GM12892 (cell line): ENCODE measurements around the gene ISOC2.

ENCODE experiments used
- DNase-seq: peaks from one replicate; pipeline ENCODE4 v3.0.0; 2011; ENCODE audit not compliant: insufficient read length
- FAIRE-seq: peaks from 2 replicates; lab custom pipeline; 2011; peaks lifted over from hg19 to GRCh38; lab: Jason Lieb, UNC
- POLR2A ChIP-seq: IDR thresholded peaks from 2 replicates; pipeline ENCODE4 v1.6.1; 2011; ENCODE audit warnings: low read depth, low read length, control low read depth
- POLR2AphosphoS5 ChIP-seq: IDR thresholded peaks from 2 replicates; pipeline ENCODE4 v1.6.1; 2011; ENCODE audit warnings: low read depth, low read length, control low read depth
- TAF1 ChIP-seq: IDR thresholded peaks from 2 replicates; pipeline ENCODE4 v1.6.1; 2011; ENCODE audit warnings: low read depth, mild to moderate bottlenecking, control low read depth, low read length, borderline replicate concordance

ISOC2 gene

DNA sequence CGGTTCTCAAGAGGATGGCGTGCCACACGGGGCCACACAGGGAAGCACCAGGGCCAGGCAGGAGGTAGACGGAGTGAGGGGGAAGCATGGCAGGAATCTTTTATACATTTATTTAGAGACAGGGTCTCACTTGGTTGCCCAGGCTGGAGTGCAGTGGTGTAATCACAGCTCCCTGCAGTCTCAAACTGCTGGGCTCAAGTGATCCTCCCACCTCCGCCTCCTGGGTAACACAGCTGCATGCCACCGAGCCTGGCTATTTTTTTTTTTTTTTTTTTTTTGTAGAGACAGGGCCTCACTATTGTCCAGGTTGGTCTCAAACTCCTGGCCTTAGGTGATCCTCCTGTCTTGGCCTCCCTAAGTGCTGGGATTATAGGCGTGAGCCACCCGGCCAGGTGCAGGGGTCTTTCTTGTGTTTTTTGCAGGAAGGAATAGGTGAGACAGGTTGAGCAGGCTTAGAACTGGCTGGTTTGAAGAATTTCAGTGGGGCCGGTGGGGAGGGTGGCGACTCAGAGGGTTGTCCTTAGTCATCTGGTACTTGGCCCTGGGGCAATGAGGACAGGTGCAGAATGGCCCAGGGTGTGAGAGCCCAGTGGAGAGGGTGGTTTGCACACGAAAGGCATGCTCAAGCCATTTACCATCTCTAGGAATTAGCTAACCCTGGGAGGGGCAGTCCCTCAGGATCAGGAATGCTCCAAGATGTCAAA lies 34.4 kb upstream of the ISOC2 start:
- no peak for DNase-seq
- TF ChIP-seq POLR2A = no peak
- TF ChIP-seq TAF1 = no peak
- no peak for TF ChIP-seq POLR2AphosphoS5
- no peak for FAIRE-seq

DNA sequence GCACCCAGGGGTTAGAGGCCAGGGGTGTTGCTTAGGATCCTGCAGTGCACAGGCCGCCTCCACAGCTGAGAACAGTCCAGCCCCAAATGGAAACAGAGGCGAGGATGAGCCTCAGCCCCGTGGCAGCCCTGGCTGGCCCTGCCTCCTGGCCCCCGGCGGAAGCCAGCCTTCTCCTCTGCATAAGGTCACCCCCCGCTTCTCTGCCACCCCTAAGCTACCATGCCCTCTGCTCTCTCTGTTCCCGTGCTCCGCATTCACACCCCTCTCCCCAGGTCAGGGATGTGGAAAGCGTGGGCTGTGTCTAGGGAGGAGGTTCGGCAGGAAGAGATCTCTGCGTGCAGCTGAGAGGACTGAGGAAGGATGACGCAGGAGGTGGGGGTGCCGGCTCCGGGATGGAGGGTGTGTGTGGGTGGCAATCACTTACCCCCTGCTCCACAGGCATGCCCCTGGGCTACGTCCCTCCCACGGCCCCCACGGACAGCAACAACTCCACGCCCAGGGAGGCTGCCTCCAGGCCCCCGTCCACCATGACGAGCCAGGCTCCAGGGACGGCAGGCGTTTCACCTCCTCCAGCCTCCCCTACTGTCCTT lies 32.8 kb upstream of the ISOC2 start:
- FAIRE-seq = no peak
- TF ChIP-seq POLR2A (no peak), POLR2AphosphoS5 (no peak), TAF1 (no peak)

DNA sequence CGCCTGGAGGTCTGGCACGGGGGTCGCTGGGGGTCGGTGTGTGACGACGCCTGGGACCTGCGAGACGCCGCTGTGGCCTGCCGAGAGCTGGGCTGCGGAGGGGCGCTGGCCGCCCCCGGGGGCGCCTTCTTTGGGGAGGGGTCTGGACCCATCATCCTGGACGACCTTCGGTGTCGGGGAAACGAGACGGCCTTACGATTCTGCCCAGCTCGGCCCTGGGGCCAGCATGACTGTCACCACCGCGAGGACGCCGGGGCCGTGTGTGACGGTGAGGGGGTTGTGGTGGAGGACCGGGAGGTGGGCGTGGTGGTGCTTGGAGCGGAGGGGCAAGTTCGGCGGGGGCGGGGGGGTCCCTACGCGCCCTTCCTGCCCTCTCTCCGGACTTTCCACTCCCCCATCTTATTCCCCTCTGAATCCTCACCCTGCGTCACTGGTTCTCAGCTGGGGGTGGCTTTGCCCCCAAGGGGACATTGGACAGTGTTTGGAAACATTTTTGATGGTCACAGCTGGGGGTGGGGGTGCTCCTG lies 32.3 kb upstream of the ISOC2 start:
- TF ChIP-seq POLR2A = no peak
- no peak for TF ChIP-seq POLR2AphosphoS5
- TF ChIP-seq TAF1 = no peak
- DNase-seq = no peak
- FAIRE-seq = no peak

More for the DNA sequence above, 32.8 kb upstream of the ISOC2 start:
- no peak for DNase-seq

- DNase-seq = no peak
- TF ChIP-seq TAF1 (no peak), POLR2A (no peak), POLR2AphosphoS5 (no peak)
- FAIRE-seq = no peak
Measured at GRCh38 chr19:55493052-55493644, 31.7 kb upstream of the ISOC2 start.

GRCh38 chr19:55492362-55492944 lies 31.0 kb upstream of the ISOC2 start:
- no peak for FAIRE-seq
- DNase-seq = no peak
- TF ChIP-seq POLR2A = no peak

- DNase-seq (no peak), FAIRE-seq (no peak)
- no peak for TF ChIP-seq POLR2A
- TF ChIP-seq POLR2AphosphoS5 = no peak
- TF ChIP-seq TAF1 = no peak
Measured at GRCh38 chr19:55491546-55492360, 30.3 kb upstream of the ISOC2 start.

DNA sequence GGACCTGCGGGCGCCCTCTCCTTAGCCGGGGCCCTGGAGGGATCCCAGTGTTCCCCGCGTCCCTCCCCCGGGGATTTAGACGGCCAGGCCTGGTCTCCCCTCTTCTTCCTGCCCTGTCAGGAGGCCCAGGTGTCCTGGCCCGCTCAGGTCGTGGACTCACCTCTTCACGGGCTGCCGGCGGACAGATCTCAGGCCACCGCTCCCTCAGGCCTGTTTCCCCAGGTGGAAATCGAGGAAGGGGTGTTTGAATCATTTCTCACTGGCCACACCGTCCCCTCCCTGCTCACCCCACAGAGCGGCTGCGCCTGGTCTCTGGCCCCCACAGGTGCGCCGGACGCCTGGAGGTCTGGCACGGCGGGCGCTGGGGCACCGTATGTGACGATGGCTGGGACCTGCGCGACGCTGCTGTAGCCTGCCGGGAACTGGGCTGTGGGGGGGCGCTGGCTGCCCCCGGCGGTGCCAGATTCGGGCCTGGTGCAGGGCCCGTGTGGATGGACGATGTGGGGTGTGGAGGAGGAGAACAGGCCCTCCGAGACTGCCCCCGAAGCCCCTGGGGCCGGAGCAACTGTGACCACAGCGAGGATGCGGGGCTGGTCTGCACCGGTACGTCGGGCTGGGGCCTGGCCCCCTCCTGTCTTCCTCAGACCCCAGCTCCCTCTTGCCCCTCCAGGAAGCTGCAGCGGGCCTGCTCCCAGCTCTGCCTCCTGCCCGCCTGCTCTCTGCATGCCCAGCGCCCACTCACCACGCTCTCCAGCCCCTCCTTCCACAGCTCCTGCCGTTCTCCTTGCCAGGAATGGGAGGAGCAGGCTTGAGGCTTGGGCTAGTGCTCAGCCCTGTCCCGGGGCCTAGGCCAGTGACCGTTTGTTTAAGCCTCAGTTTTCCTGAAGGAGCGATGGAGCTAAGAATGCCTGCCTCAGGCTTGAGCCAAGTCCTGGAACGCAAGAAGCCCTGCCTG lies 29.3 kb upstream of the ISOC2 start:
- TF ChIP-seq POLR2AphosphoS5 = no peak
- TF ChIP-seq POLR2A = no peak
- no peak for TF ChIP-seq TAF1
- DNase-seq = no peak
- no peak for FAIRE-seq

DNA sequence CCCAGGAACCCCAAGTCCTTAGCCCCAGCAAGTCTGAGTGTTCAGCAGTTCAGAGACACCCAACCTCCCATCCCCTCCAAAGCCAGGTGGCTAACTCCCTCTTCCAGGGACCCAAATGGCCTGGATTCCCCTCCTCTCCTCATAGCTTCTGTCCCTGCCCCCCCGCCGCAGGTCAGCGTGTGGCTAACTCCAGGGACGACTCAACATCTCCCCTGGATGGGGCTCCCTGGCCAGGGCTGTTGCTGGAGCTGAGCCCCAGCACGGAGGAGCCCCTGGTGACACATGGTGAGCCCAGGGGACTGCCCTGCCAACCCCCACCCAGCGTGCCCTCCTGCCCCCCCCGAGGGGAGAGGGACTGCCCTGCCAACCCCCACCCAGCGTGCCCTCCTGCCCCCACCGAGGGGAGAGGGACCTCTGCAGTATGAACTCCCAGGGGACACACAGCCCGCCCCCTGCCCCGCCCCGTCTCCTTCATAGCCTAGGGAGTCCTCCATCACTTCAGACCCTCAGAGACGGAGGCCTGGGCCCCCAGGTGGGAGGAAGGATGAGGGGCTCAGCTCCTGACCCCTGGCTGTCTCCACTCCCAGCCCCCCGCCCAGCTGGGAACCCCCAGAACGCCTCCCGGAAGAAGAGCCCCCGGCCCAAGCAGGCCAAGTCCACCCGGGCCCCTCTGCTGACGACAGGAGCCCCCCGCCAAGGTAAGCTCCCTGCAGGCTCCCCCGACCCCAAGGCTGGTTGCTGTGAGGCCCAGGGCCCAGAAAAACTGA lies 28.5 kb upstream of the ISOC2 start:
- DNase-seq = no peak
- TF ChIP-seq POLR2A (no peak), TAF1 (no peak), POLR2AphosphoS5 (no peak)
- no peak for FAIRE-seq

DNA sequence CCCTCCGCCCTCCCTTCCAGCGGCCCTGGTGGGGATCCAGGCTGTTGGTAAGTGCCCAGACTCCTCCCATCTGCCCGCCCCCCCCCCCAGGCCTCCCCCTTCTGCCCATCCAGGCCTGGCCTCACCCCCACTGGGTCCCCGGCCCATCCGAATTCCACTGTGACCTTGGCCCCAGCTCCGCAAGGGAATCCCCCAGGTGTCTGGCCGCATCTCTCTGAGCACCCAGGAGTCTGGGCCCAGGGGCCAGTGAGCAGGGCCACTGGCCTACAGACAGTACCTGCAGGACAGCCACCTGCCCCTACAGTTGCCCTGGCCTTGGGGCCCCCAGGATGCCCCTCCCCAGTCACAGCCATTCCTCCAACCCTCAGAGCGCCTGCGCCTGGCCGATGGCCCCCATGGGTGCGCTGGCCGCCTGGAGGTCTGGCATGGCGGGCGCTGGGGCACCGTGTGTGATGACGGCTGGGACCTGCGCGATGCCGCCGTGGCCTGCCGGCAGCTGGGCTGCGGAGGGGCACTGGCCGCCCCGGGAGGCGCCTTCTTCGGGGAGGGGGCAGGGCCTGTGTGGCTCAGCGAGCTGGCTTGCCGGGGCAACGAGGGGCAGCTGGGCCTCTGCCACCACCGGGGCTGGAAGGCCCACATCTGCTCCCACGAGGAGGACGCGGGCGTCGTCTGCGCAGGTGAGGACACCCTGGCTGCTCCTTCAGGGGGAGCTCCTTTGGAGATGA lies 27.7 kb upstream of the ISOC2 start:
- no peak for FAIRE-seq

More for the DNA sequence above, 27.7 kb upstream of the ISOC2 start:
- no peak for TF ChIP-seq TAF1
- TF ChIP-seq POLR2AphosphoS5 = no peak
- no peak for TF ChIP-seq POLR2A
- no peak for DNase-seq
